Hematopoietic multipotent progenitor cell treated with erythropoietin and hydrocortisone succinate and interleukin-3 and kit ligand, for 6 days (in vitro differentiated cells): ENCODE data around the gene VWA5B2.

Experiments used
- DNase-seq: peaks from one replicate; pipeline ENCODE4 v3.0.0-alpha.2; 2015

The VWA5B2 gene

DNA sequence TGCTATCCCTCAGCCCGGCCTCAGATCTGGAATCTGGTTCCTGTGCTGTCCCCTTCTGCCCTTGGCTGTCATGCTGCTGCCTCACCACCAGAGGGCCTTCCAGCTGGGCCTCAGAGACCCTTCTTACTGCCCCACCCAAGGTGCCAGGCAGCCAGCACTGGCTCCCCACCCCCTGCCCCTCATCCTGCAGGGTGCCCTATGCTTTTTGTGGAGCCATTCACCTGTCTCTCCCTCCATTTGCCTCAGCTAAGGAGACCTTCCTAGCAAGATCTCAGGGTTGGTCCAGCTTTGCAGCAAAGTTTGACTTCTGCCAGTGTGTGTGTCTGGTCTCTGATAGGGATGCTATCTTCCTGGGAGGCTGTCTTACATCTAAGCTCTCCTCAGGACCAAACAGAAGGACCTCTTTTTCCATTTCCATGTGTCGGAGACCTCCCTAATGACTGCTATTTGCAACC is 1.9 kb upstream of the VWA5B2 start:
- DNase-seq: peak; percentile 73

GRCh38 chr3:184228376-184229137 is 828 bp upstream of the VWA5B2 start:
- DNase-seq: no peak

GRCh38 chr3:184230081-184230602 is 757 bp downstream of the VWA5B2 start:
- peak; percentile 51 for DNase-seq

DNA sequence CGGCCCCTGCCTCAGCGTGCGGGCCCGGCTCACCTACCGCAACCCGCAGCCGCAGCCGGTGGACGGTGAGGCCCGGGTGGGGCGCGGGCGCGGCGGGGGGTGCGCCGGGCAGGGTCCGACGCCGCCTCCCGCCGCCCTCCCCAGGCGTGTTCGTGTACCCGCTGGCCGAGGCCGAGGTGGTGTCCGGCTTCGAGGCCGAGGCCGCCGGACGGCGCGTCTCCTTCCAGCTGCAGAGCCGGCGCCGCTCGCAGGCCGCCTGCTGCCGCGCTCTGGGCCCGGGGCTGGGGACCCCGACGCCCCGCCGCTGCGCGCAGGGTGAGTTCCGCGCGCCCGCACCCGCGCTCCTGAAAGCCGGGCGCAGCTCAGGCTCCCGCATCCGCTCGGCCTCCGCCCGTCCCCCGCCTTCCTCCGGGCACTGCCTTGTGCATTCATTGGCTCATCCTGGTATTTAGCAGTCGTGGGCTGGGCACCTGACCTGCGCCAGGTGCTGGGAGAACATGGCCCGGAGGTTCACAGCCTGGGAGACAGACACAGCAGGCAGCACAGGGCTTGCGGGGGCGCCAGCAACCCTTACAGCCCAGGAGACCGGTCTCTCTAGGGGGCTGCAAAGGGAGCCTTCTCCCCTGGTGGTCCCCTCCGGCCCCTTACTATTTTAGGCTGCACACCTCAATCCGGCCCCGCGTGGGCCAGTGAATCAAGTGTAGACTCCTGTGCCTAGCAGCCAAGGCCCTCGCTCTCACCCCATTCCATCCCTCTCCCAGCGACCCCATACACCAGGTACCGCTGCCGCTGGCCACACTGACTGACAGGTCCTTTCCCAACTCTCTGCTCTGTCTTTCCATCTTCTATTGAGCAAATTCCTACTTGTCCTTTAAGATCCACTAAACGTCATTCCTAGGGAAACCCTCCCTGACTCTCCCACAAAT is 1.5 kb downstream of the VWA5B2 start:
- no peak for DNase-seq

- DNase-seq: no peak
Measured at GRCh38 chr3:184231671-184232070, 2.3 kb downstream of the VWA5B2 start.

- DNase-seq: no peak
Measured at GRCh38 chr3:184233127-184233843, 3.9 kb downstream of the VWA5B2 start.

GRCh38 chr3:184234224-184234623 is 4.8 kb downstream of the VWA5B2 start:
- DNase-seq: peak; percentile 63

- DNase-seq: no peak
Measured at GRCh38 chr3:184234671-184235380, 5.4 kb downstream of the VWA5B2 start.

- no peak for DNase-seq
Measured at GRCh38 chr3:184235381-184236032, 6.1 kb downstream of the VWA5B2 start.

DNA sequence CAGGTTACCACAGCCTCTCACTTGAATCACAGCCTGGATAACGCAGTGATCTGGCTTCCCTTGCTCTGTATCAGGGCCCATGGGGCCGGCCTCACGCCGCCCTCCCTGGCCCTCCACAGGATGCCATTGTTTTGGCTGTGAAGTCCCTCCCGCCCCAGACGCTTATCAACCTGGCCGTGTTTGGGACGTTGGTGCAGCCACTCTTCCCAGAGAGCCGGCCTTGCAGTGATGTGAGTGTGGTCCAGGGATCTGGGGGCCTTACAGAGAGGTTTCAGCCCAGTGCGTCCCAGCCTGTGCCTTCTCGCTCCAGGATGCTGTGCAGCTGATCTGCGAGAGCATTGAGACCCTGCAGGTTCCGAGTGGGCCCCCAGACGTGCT is 6.6 kb downstream of the VWA5B2 start:
- no peak for DNase-seq

GRCh38 chr3:184236636-184237035 is 7.3 kb downstream of the VWA5B2 start:
- no peak for DNase-seq

- no peak for DNase-seq
Measured at GRCh38 chr3:184237211-184237610, 7.8 kb downstream of the VWA5B2 start.

GRCh38 chr3:184237807-184238206 is 8.4 kb downstream of the VWA5B2 start:
- DNase-seq: no peak

DNA sequence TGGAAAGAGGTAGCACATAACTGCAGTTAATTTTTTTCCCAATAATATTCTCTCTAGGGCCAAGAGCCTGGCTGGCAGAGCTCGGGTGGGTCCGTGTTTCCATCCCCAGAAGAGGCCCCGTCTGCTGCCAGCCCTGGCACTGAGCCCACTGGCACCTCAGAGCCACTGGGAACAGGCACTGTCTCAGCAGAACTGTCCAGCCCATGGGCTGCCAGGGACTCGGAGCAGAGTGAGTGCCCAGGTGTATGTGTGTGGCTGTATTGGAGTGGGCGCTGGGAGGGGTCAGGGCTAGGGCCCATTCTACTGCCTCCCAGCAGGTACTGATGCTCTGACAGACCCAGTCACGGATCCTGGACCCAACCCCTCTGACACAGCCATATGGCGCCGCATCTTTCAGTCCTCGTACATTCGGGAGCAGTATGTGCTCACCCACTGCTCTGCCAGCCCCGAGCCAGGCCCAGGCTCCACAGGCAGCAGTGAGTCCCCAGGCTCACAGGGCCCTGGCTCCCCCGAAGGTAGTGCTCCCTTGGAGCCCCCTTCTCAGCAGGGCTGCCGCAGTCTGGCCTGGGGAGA is 8.9 kb downstream of the VWA5B2 start:
- no peak for DNase-seq

GRCh38 chr3:184239221-184239620 is 9.8 kb downstream of the VWA5B2 start:
- DNase-seq: no peak

DNA sequence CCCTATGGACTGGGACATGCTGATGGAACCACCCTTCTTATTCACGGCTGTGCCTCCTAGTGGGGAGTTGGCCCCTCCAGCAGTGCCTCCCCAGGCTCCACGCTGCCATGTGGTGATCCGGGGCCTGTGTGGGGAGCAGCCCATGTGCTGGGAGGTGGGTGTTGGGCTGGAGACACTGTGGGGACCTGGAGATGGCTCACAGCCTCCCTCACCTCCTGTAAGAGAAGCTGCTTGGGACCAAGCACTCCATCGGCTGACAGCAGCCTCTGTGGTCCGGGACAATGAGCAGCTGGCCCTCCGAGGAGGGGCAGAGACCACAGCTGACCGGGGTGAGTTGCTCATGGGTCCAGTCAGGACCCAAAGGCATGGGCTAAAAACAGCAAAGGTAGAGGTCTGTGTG is 10.3 kb downstream of the VWA5B2 start:
- DNase-seq: no peak

DNA sequence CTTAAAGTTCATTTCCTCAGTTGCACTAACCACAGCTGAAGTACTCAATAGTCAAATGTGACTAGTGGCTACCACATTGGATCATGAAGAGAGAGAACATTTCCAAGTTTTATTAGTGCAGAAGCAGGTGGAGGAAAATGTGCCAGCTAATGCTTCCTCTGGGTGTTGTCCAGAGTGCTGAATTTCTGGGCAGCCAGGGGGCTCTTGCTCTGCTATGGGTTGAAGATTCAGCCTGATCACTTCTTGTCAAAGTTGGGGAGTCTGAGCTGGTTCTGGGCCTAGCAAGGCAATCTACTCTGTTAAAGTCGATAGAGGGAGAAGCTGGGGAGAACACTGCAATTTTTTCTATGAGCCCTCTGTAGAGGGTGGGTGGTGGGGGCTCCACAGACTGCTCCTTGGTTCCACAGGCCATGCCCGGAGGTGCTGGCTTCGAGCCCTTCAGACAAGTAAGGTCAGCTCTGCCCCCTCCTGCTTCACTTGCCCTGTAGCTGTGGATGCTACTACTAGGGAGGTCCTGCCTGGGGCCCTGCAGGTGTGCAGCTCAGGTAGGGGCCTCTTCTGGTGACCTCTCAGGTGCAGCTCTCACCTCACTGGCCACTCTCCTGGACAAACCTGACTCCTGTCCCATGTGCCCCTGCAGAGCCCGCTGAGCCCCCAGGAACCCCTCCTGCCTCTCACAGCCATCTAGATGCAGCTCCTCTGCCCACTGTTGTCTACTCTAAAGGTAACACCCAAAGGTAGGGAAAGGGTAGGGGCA is 11.2 kb downstream of the VWA5B2 start:
- peak; percentile 73 for DNase-seq

GRCh38 chr3:184241141-184241446 is 11.7 kb downstream of the VWA5B2 start:
- DNase-seq: no peak

DNA sequence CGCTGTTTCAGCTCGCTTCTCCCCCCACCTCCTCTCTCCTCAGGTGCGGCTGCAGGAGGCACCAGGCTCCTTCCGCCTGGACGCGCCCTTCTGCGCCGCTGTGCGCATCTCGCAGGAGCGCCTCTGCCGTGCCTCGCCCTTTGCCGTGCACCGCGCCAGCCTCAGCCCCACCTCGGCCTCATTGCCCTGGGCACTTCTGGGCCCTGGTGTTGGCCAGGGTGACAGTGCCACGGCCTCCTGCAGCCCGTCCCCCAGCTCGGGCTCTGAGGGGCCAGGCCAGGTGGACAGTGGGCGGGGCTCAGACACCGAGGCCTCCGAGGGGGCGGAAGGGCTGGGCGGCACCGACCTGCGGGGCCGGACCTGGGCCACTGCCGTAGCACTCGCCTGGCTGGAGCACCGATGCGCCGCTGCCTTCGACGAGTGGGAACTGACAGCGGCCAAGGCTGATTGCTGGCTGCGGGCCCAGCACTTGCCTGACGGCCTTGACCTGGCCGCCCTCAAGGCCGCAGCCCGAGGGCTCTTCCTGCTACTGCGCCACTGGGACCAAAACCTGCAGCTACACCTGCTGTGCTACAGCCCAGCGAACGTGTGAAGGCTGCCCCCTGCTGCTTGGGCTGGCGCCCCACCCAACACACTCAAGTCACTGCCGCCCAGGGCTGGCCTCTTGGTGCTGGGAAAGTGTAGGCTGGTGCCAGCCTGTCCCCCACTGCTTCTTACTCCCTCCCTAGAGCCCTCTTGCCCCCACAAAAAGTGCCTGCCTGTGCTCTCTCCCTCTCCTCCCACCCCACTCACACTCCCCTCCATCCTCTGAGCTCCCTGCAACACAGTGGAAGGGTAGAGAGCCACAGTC is 12.3 kb downstream of the VWA5B2 start:
- peak; percentile 63 for DNase-seq

DNA sequence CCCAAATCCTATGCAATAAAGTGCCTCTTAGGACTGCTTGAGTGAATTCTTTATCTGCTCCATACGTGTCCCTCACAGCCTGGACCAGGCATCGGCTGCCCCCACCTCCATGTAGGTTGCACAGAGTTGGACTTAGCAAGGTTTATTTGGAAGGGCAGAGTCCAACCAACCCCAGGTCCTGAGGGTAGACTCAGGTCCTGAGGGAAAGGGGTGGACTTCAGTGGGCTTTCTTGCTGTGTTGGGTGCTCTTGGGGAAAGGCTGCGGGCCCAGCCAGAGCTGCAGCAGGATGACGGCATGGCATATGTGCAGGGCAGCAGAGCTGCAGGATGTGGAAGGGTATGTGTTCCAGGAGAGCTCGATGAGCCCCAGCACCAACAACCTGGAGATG is 12.9 kb downstream of the VWA5B2 start:
- DNase-seq: no peak
